Activated naive CD8-positive, alpha-beta T cell treated with anti-CD3 and anti-CD28 coated beads, Interleukin-2, amount 10 ng/mL, durations not matched to agents 7 days and 5 days (primary cell): Measurements from ENCODE around the gene HMGN1. TPM values are rescaled to one million over a fixed set of nuclear protein-coding genes. Genes with fewer than 3 reads are reported as not detected.

Experiments used
- total RNA-seq, 2 experiments: library from RNA; stranded (reverse); gene quantifications; one replicate each; pipeline ENCODE4 v1.2.3, GENCODE V29; 2021

Gene HMGN1
- total RNA-seq, 2 experiments from 2014 or later = 363 to 369 TPM

Other genes with a start within 250 kb of the HMGN1 start
- gene PSMG1, start 165.6 kb downstream of the HMGN1 start, total RNA-seq = 10 to 100 TPM; 40.7 to 42.3 TPM
- gene BRWD1, start 35.5 kb downstream of the HMGN1 start, total RNA-seq = 10 to 100 TPM; 53.5 to 62.9 TPM
- gene LCA5L, start 96.7 kb upstream of the HMGN1 start, total RNA-seq = not detected
- 1 to 10 TPM; 1.4 to 1.9 TPM for gene SH3BGR, start 102.9 kb upstream of the HMGN1 start, total RNA-seq